HepG2 (cell line): ENCODE data around the gene REEP6. TPM values are rescaled to one million over a fixed set of nuclear protein-coding genes. Genes with fewer than 3 reads are reported as not detected.

Experiments
- BHLHE40 ChIP-seq: IDR thresholded peaks from 2 replicates; pipeline ENCODE4 v1.6.1; 2011; ENCODE audit warnings: low read length, improper control_type of control experiment
- CBX2 ChIP-seq, 2 experiments: fragments of 200-600 bp in 1 of 2; sonication (generic); formaldehyde crosslinking in 1 of 2; IDR thresholded peaks; 2 replicates each; pipeline versions ENCODE4 v1.7.0 to v1.8.1; 2018 to 2022; ENCODE audit warnings: low read depth in 2 of 2, low read length in 1 of 2, mild to moderate bottlenecking in 1 of 2, missing genetic modification reagents in 1 of 2
- CC2D1A ChIP-seq: sonication (generic); formaldehyde crosslinking; IDR thresholded peaks from 2 replicates; pipeline ENCODE4 v1.8.1; 2023; ENCODE audit warnings: mild to moderate bottlenecking, missing genetic modification reagents
- CCDC6 ChIP-seq: sonication (generic); formaldehyde crosslinking; IDR thresholded peaks from 2 replicates; pipeline ENCODE4 v1.8.1; 2022; ENCODE audit warnings: mild to moderate bottlenecking, missing genetic modification reagents, moderate library complexity
- DPF2 ChIP-seq: sonication (generic); formaldehyde crosslinking; IDR thresholded peaks from 2 replicates; pipeline ENCODE4 v1.4.0; 2020; ENCODE audit warnings: mild to moderate bottlenecking, low read depth, missing genetic modification reagents, borderline replicate concordance
- EED ChIP-seq: sonication (generic); formaldehyde crosslinking; IDR thresholded peaks from 2 replicates; pipeline ENCODE4 v1.5.0; 2020; ENCODE audit warnings: mild to moderate bottlenecking, missing genetic modification reagents
- ELF1 ChIP-seq: sonication (generic); formaldehyde crosslinking; IDR thresholded peaks from 2 replicates; pipeline ENCODE4 v1.4.0; 2020; ENCODE audit warnings: missing genetic modification reagents
- ERF ChIP-seq: IDR thresholded peaks from 2 replicates; pipeline ENCODE4 v1.6.1; 2018; ENCODE audit warnings: missing biosample characterization, missing genetic modification reagents
- FOXK2 ChIP-seq: fragments of 450-650 bp; IDR thresholded peaks from 2 replicates; pipeline ENCODE4 v1.6.1; 2016
- GTF3A ChIP-seq: sonication (generic); formaldehyde crosslinking; conservative IDR thresholded peaks from 2 replicates; pipeline ENCODE4 v1.4.0; 2020; ENCODE audit warnings: mild to moderate bottlenecking, missing genetic modification reagents
- KLF15 ChIP-seq: sonication (generic); formaldehyde crosslinking; IDR thresholded peaks from 2 replicates; pipeline ENCODE4 v1.8.1; 2023; ENCODE audit warnings: borderline replicate concordance, mild to moderate bottlenecking, inconsistent platforms, missing genetic modification reagents, mixed read lengths
- MATR3 ChIP-seq: sonication (generic); formaldehyde crosslinking; IDR thresholded peaks from 2 replicates; pipeline ENCODE4 v1.4.0; 2020; ENCODE audit warnings: missing genetic modification reagents
- MXD3 ChIP-seq: IDR thresholded peaks from 2 replicates; pipeline ENCODE4 v1.6.1; 2016; ENCODE audit warnings: mild to moderate bottlenecking, missing biosample characterization, missing genetic modification reagents
- NFIB ChIP-seq: sonication (generic); formaldehyde crosslinking; IDR thresholded peaks from 2 replicates; pipeline ENCODE4 v1.9.0; 2021; ENCODE audit warnings: missing genetic modification reagents, mild to moderate bottlenecking, borderline replicate concordance
- PHF21A ChIP-seq: sonication (generic); formaldehyde crosslinking; IDR thresholded peaks from 2 replicates; pipeline ENCODE4 v1.5.0; 2020; ENCODE audit warnings: mild to moderate bottlenecking, missing genetic modification reagents
- PHF8 ChIP-seq: sonication (generic); formaldehyde crosslinking; IDR thresholded peaks from 2 replicates; pipeline ENCODE4 v1.5.0; 2020; ENCODE audit warnings: missing genetic modification reagents
- RARA ChIP-seq: IDR thresholded peaks from 2 replicates; pipeline ENCODE4 v1.6.1; 2016; ENCODE audit warnings: missing genetic modification reagents, missing compliant biosample characterization
- RFX3 ChIP-seq: IDR thresholded peaks from 2 replicates; pipeline ENCODE4 v1.6.1; 2016; ENCODE audit warnings: missing biosample characterization, missing genetic modification reagents
- SMARCC2 ChIP-seq: fragments of 450-650 bp; IDR thresholded peaks from 2 replicates; pipeline ENCODE4 v1.6.1; 2017; ENCODE audit warnings: antibody characterized with exemption, mild to moderate bottlenecking
- XRCC5 ChIP-seq: fragments of 200-400 bp; formaldehyde crosslinking; optimal IDR thresholded peaks from 2 replicates; pipeline ENCODE3; 2017; ENCODE audit warnings: mild to moderate bottlenecking, low read length
- ZFY ChIP-seq: sonication (generic); formaldehyde crosslinking; IDR thresholded peaks from 2 replicates; pipeline ENCODE4 v1.4.0; 2020; ENCODE audit warnings: missing genetic modification reagents
- ZMAT3 ChIP-seq: sonication (generic); formaldehyde crosslinking; conservative IDR thresholded peaks from 2 replicates; pipeline ENCODE4 v1.7.0; 2021; ENCODE audit warnings: missing genetic modification reagents
- ZNF24 ChIP-seq: fragments of 450-650 bp; IDR thresholded peaks from 2 replicates; pipeline ENCODE4 v1.6.1; 2017; ENCODE audit warnings: antibody characterized with exemption, mild to moderate bottlenecking
- ZNF430 ChIP-seq: sonication (generic); formaldehyde crosslinking; IDR thresholded peaks from 2 replicates; pipeline ENCODE4 v1.9.0; 2021; ENCODE audit warnings: mild to moderate bottlenecking, missing genetic modification reagents
- ZNF782 ChIP-seq: sonication (generic); formaldehyde crosslinking; IDR thresholded peaks from 2 replicates; pipeline ENCODE4 v1.4.0; 2020; ENCODE audit warnings: missing genetic modification reagents, mild to moderate bottlenecking, borderline replicate concordance
- ZNF841 ChIP-seq: sonication (generic); formaldehyde crosslinking; IDR thresholded peaks from 2 replicates; pipeline ENCODE4 v1.8.1; 2023; ENCODE audit warnings: missing genetic modification reagents, borderline replicate concordance
- polyA plus RNA-seq, 8 experiments: library from polyadenylated mRNA; depleted of rRNA in 3 of 8; stranded (reverse) in 7 of 8; unstranded in 1 of 8; fragments of >200 nt; fragmentation: Illumina TruSeq in 4 of 8; extraction: Trizol in 4 of 8; gene quantifications; 2 replicates each; pipeline versions ENCODE4 v1.2.1 to v1.2.3, GENCODE V29; 2011 to 2016; ENCODE audit warnings: low read depth in 4 of 8, missing spikeins in 1 of 8, mixed read lengths in 1 of 8; ENCODE audit not compliant: insufficient read depth in 1 of 8
- total RNA-seq, 5 experiments: library from RNA; depleted of rRNA; stranded (reverse); fragments of >200 nt; fragmentation: Illumina TruSeq; extraction: Trizol; gene quantifications; 2 replicates each; pipeline ENCODE4 v1.2.3, GENCODE V29; 2016; ENCODE audit warnings: low read depth in 1 of 5
- TF ChIP-seq, protein P1 (sequence below): sonication (generic); formaldehyde crosslinking; IDR thresholded peaks from 2 replicates; pipeline ENCODE4 v1.5.1; 2020; ENCODE audit warnings: mild to moderate bottlenecking, missing genetic modification reagents, borderline replicate concordance

The REEP6 gene
- total and polyA plus RNA-seq, 2 of the 13 experiments (the other 11 are each of a cell fraction or from before 2014, with no cell fraction given) = 10.0 to 28.8 TPM

- TF ChIP-seq CC2D1A (CRISPR knock-in tag) = no peak
- TF ChIP-seq CBX2 (IDR thresholded peaks at IDR 0.05; ENCODE audit: low read depth, low read length) = no peak
- TF ChIP-seq CBX2 (CRISPR knock-in tag; IDR thresholded peaks at IDR 0.05; ENCODE audit: low read depth) = no peak
- TF ChIP-seq ZNF841 (CRISPR knock-in tag) = no peak
- TF ChIP-seq ZMAT3 (CRISPR knock-in tag) = 0 out of 2 replicates have a peak, but pooled peaks have one; percentile 86
- TF ChIP-seq PHF21A (CRISPR knock-in tag) = peak; percentile 64
- TF ChIP-seq ZNF24 = no peak
- TF ChIP-seq ERF (CRISPR knock-in tag) = peak; percentile 33; the same call in 1 of the 2 replicates
- TF ChIP-seq MATR3 (CRISPR knock-in tag) = no peak
- no peak for TF ChIP-seq BHLHE40
- no peak for TF ChIP-seq EED (CRISPR knock-in tag)
- no peak for TF ChIP-seq RFX3
- TF ChIP-seq, protein P1, sequence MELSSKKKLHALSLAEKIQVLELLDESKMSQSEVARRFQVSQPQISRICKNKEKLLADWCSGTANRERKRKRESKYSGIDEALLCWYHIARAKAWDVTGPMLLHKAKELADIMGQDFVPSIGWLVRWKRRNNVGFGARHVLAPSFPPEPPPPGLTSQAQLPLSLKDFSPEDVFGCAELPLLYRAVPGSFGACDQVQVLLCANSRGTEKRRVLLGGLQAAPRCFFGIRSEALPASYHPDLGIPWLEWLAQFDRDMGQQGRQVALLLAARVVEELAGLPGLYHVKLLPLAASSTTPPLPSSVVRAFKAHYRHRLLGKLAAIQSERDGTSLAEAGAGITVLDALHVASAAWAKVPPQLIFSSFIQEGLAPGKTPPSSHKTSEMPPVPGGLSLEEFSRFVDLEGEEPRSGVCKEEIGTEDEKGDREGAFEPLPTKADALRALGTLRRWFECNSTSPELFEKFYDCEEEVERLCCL (CRISPR knock-in tag) = peak; percentile 44; the same call in 1 of the 2 replicates
- TF ChIP-seq ZNF430 (CRISPR knock-in tag) = peak; percentile 45; the same call in 1 of the 2 replicates
- no peak for TF ChIP-seq SMARCC2
- peak; percentile 81 for TF ChIP-seq XRCC5
- TF ChIP-seq ZFY (CRISPR knock-in tag) = peak; percentile 74
- TF ChIP-seq RARA (CRISPR knock-in tag) = no peak
- no peak for TF ChIP-seq NFIB (CRISPR knock-in tag)
- no peak for TF ChIP-seq DPF2 (CRISPR knock-in tag)
- no peak for TF ChIP-seq ELF1
- 0 out of 2 replicates have a peak, but pooled peaks have one; percentile 59 for TF ChIP-seq GTF3A (CRISPR knock-in tag)
- TF ChIP-seq FOXK2 = no peak
- no peak for TF ChIP-seq KLF15 (CRISPR knock-in tag)
- TF ChIP-seq CCDC6 (CRISPR knock-in tag) = peak; percentile 80; the same call in 1 of the 2 replicates
- no peak for TF ChIP-seq ZNF782 (CRISPR knock-in tag)
- TF ChIP-seq PHF8 (CRISPR knock-in tag) = no peak; the same call in 1 of the 2 replicates
- no peak for TF ChIP-seq MXD3 (CRISPR knock-in tag)
Measured at GRCh38 chr19:1445185-1445931, 45.6 kb upstream of the REEP6 start (continued).
